ENCODE results near the gene CD3E.
A peak's percentile ranks its signal among the peaks of the same experiment; 100 is the strongest.

The CD3E gene

DNA sequence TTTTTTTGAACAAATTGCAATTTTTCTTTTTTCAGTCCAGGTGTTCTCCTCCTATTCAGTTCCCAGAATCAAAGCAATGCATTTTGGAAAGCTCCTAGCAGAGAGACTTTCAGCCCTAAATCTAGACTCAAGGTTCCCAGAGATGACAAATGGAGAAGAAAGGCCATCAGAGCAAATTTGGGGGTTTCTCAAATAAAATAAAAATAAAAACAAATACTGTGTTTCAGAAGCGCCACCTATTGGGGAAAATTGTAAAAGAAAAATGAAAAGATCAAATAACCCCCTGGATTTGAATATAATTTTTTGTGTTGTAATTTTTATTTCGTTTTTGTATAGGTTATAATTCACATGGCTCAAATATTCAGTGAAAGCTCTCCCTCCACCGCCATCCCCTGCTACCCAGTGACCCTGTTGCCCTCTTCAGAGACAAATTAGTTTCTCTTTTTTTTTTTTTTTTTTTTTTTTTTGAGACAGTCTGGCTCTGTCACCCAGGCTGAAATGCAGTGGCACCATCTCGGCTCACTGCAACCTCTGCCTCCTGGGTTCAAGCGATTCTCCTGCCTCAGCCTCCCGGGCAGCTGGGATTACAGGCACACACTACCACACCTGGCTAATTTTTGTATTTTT is 48.7 kb downstream of the CD3E start:
- Histone ChIP-seq H3K36me3 (ENCODE audit: low read depth) (no peaks in the 10 kb centered on the region), H3K9me3 (ENCODE audit: severe bottlenecking) (no peaks in the 10 kb centered on the region), H3K4me3 (ENCODE audit: severe bottlenecking) (no peak overlapping the region), H3K4me1 (ENCODE audit: insufficient read depth, poor library complexity, severe bottlenecking) (no peaks in the 10 kb centered on the region), H3K27me3 (ENCODE audit: insufficient read depth, poor library complexity, severe bottlenecking) (no peaks in the 10 kb centered on the region), H3K27ac (ENCODE audit: poor library complexity, severe bottlenecking) (no peak overlapping the region)
- TF ChIP-seq, protein P1, sequence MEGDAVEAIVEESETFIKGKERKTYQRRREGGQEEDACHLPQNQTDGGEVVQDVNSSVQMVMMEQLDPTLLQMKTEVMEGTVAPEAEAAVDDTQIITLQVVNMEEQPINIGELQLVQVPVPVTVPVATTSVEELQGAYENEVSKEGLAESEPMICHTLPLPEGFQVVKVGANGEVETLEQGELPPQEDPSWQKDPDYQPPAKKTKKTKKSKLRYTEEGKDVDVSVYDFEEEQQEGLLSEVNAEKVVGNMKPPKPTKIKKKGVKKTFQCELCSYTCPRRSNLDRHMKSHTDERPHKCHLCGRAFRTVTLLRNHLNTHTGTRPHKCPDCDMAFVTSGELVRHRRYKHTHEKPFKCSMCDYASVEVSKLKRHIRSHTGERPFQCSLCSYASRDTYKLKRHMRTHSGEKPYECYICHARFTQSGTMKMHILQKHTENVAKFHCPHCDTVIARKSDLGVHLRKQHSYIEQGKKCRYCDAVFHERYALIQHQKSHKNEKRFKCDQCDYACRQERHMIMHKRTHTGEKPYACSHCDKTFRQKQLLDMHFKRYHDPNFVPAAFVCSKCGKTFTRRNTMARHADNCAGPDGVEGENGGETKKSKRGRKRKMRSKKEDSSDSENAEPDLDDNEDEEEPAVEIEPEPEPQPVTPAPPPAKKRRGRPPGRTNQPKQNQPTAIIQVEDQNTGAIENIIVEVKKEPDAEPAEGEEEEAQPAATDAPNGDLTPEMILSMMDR (IDR thresholded peaks at IDR 0.05; ENCODE audit: poor library complexity, severe bottlenecking): peak; percentile 84
- no peak for DNase-seq (ENCODE audit: low spot score)
- no peak for ATAC-seq (ENCODE audit: low read depth)

DNA sequence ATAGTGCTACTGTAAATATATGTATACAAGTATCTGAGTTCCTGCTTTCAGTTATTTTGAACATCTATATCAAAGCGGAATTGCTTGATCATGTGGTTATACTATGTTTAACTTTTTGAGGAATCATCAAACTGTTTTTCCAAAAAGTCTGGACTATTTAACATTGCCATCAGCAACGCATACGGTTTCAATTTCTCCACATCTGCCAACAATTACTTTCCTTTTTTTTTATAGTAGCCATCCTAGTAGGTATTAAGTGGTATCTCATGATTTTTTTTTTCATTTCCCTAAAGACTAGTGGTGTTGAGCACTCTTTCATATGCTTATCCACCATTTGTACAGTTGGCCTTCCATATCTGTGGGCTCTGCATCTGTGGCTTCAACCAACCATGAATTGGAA is 53.5 kb downstream of the CD3E start:
- 0 out of 2 replicates have a peak, but pooled peaks cover 2% of the 10 kb centered on the region for H3K36me3 ChIP-seq (ENCODE audit: low read depth)
- no peaks in the 10 kb centered on the region for H3K27me3 ChIP-seq (ENCODE audit: insufficient read depth, poor library complexity, severe bottlenecking)
- DNase-seq (ENCODE audit: low spot score) (no peak), ATAC-seq (ENCODE audit: low read depth) (no peak)
- peaks cover 8% of the 10 kb centered on the region for H3K4me1 ChIP-seq (ENCODE audit: insufficient read depth, poor library complexity, severe bottlenecking)
- H3K27ac ChIP-seq (ENCODE audit: poor library complexity, severe bottlenecking): no peak overlapping the region
- TF ChIP-seq, protein P1 (IDR thresholded peaks at IDR 0.05; ENCODE audit: poor library complexity, severe bottlenecking): no peak
- H3K4me3 ChIP-seq (ENCODE audit: severe bottlenecking): no peak overlapping the region
- no peaks in the 10 kb centered on the region for H3K9me3 ChIP-seq (ENCODE audit: severe bottlenecking)

DNA sequence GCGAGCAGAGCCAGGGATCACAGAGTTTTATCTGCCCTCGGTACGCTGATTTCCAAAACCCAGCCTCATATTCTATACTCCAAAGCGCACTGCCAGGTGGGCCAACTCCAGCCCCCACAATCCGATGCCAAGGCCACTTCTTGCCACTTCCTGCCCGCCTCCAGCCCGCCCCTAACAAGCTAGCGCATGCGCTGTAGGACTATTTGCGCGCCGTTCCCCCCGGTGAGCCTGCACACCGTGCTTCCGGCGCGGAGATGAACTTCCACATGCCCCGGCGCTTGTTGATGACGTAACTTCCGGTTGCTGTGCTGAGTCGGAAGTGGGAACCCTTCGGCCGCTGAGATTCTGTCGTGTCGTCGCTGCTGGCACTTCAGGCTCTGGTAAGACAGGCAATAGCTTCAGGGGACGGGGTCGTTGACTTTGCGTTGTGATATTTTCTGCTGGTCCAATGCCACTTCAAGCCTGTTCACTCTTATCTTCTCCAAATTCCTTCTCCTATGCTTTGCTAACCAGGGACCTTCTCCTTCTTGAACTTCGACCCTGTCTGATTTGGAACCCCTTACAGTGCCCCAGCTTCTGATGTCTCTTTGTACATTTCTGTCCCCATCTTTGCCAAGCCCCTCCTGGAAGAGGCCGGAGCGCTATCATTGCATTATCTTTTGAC is 54.9 kb downstream of the CD3E start, which contains the start of gene UBE4A:
TSS of gene UBE4A (plus strand) at position 306 of the 664 bp plus-strand sequence. CDS start 5,481 bp downstream, outside the sequence.
- H3K9me3 ChIP-seq (ENCODE audit: severe bottlenecking): no peaks in the 10 kb centered on the region
- peaks cover 12% of the 10 kb centered on the region for H3K36me3 ChIP-seq (ENCODE audit: low read depth)
- DNase-seq (ENCODE audit: low spot score) (peak; percentile 91), ATAC-seq (ENCODE audit: low read depth) (peak; percentile 77)
- no peaks in the 10 kb centered on the region for H3K27me3 ChIP-seq (ENCODE audit: insufficient read depth, poor library complexity, severe bottlenecking)
- TF ChIP-seq, protein P1 (IDR thresholded peaks at IDR 0.05; ENCODE audit: poor library complexity, severe bottlenecking): no peak
- peak within 1 kb of the TSS; percentile 76 for H3K4me3 ChIP-seq (ENCODE audit: severe bottlenecking)
- peaks cover 8% of the 10 kb centered on the region for H3K4me1 ChIP-seq (ENCODE audit: insufficient read depth, poor library complexity, severe bottlenecking)
- H3K27ac ChIP-seq (ENCODE audit: poor library complexity, severe bottlenecking): no peak within 1 kb of the TSS

DNA sequence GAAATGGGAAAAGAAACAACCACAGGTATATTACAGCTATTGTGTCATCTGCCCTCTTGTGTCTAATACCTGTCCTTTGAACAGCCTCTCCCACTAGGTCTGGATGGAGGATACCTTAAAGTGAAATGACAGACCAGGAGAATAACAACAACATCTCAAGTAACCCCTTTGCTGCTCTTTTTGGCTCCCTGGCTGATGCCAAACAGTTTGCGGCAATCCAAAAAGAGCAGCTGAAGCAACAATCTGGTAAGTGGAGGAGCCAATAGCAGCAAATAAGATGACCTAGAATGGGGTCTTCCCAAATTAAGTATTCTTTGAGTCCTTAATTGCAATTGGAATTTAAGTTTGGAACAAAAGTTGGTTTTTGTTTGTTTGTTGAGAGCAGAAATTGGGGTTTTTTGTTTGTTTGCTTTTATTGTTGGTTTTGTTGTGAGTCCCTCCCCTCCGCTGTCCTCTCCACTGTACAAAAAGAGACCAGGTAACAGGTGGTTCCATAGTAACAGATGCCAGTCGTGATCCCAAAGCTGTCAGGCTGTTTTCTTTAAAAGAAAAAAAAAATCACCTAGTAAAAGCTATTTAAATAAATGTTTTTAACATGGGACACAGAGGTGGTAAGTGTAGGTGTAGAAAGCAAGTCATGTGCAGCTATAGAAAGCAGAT is 60.6 kb downstream of the CD3E start:
- TF ChIP-seq, protein P1 (IDR thresholded peaks at IDR 0.05; ENCODE audit: poor library complexity, severe bottlenecking): no peak
- Histone ChIP-seq H3K9me3 (ENCODE audit: severe bottlenecking) (no peaks in the 10 kb centered on the region), H3K36me3 (ENCODE audit: low read depth) (peaks cover 55% of the 10 kb centered on the region), H3K27ac (ENCODE audit: poor library complexity, severe bottlenecking) (no peak overlapping the region), H3K4me1 (ENCODE audit: insufficient read depth, poor library complexity, severe bottlenecking) (peaks cover 4% of the 10 kb centered on the region), H3K4me3 (ENCODE audit: severe bottlenecking) (no peak overlapping the region), H3K27me3 (ENCODE audit: insufficient read depth, poor library complexity, severe bottlenecking) (no peaks in the 10 kb centered on the region)
- ATAC-seq (ENCODE audit: low read depth) (no peak), DNase-seq (ENCODE audit: low spot score) (no peak)

Measured in RWPE2 (cell line).